Cardiac fibroblast (primary cell): ENCODE measurements around the gene RABGEF1.
"Not testable (repeated sequence)": the region's sequence is repeated elsewhere in the genome, so short reads cannot be mapped to it uniquely, and the experiment has no call there.

Experiments used
- DNase-seq, 2 donors: peaks; one replicate each; pipeline versions ENCODE4 v3.0.0 to v3.0.0-alpha.2; 2010; ENCODE audit warnings: low read depth in 2 of 2
- H3K4me3 ChIP-seq, 2 donors: replicated peaks in 1 of 2; 1 replicate in 1 of 2; 2 replicates in 1 of 2; pipeline ENCODE4 v1.5.1; 2011; ENCODE audit warnings: low read depth in 2 of 2, low read length in 2 of 2, mild to moderate bottlenecking in 2 of 2, moderate library complexity in 1 of 2
- TF ChIP-seq, protein P1 (sequence below): IDR thresholded peaks from one replicate; pipeline ENCODE4 v1.5.1; 2011; ENCODE audit warnings: low read depth, mild to moderate bottlenecking, low read length, inconsistent platforms

RABGEF1 gene

DNA sequence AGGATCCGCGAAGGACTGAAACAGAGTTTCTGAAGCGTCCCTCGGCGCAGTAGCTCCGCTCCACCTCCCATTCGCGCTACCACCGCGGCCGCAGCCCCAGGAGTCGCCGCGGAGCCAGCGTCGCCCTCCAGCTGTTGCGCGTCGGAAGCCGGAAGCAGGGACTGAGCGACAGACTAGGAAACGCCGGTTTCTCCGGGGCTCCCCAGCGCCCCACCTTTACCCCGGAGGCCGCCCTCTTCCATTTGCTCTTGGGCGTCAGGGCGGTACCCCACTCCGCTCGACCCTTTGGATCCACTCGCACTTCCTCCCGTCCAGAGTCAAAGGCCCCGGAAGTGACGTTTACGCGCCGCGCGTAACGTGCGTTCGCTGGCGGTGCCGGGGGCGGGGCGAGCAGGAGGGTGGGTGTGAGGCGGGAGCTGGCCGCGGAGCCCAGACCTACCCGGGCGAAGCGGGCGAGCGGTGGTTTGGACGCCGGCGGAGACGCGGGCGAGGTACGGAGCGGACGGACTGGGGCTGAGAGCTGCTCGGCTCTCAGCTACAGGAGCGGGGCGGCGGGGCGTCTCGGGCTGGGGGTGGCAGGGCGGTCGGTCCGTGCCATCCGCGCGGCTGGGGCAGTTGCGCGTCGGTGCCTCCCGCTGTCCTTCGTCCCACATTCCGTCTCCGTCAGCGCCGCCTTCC, at the start of gene RABGEF1:
Gene RABGEF1 (plus strand): TSS at position 432 of the 678 bp plus-strand sequence. CDS start 31,167 bp downstream, outside the sequence.
- TF ChIP-seq, protein P1, sequence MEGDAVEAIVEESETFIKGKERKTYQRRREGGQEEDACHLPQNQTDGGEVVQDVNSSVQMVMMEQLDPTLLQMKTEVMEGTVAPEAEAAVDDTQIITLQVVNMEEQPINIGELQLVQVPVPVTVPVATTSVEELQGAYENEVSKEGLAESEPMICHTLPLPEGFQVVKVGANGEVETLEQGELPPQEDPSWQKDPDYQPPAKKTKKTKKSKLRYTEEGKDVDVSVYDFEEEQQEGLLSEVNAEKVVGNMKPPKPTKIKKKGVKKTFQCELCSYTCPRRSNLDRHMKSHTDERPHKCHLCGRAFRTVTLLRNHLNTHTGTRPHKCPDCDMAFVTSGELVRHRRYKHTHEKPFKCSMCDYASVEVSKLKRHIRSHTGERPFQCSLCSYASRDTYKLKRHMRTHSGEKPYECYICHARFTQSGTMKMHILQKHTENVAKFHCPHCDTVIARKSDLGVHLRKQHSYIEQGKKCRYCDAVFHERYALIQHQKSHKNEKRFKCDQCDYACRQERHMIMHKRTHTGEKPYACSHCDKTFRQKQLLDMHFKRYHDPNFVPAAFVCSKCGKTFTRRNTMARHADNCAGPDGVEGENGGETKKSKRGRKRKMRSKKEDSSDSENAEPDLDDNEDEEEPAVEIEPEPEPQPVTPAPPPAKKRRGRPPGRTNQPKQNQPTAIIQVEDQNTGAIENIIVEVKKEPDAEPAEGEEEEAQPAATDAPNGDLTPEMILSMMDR: no peak
- peak within 1 kb of the TSS; percentile 94 to 96 for H3K4me3 ChIP-seq
- peak; percentile 94 to 97 for DNase-seq

DNA sequence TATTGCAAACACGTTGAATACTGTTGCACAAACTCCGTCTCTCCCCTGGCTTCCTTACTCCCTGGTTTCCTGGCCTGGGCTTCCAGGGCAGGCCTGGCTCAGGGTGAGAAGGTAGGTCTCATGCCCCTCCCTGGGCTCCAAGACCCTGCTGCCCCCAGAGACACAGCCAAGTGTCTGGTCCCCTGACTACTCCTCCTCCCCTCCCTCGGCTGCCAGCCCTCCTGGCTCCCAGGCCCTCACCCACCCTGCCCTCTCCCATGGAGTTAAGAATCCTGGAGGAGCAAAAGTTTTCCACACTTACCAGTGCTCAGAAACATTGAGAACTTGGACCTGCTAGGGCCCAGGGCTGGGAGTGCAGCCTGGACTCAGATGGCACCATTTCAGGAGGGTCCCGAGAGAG, 47.2 kb upstream of the RABGEF1 start:
- TF ChIP-seq, protein P1: no peak
- DNase-seq: no peak
- H3K4me3 ChIP-seq: no peak overlapping the region

DNA sequence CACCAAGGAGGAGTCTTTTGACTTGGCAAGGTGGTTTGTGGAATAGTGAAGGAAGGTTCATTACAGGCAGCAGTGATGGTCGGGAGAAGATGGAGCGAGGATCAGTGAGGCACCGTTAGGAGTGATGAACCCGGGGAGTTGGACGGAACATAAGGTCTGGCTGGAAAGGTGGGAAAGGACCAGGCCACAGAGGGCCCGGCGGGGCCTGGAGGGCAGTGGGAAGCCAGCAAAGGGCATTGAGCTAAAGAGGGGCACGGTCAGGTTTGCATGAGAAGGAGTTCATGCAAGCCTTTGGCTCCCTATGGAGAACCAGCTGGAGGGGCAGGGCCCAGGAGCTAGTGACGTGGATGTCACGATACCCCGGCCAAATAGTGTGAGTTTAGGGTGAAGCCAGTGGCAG, 46.2 kb upstream of the RABGEF1 start:
- TF ChIP-seq, protein P1: no peak
- no peak overlapping the region for H3K4me3 ChIP-seq
- DNase-seq: no peak

DNA sequence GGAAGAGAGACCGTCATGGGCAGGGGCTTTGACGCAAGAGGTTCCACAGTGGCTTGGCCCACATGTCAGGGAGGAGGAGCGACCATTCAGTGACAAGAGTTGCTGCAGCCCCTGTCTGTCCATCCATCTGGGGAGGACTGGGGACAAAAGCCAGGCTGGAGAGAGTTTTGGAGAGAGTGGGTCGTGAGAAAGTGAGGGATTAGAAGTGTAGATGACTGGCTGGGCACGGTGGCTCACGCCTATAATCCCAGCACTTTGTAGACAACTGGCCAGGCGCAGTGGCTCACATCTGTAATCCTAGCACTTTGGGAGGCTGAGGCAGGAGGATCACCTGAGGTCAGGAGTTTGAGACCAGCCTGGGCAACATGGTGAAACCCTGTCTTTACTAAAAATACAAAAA, 45.1 kb upstream of the RABGEF1 start:
- not testable (repeated sequence) for DNase-seq, H3K4me3 ChIP-seq

DNA sequence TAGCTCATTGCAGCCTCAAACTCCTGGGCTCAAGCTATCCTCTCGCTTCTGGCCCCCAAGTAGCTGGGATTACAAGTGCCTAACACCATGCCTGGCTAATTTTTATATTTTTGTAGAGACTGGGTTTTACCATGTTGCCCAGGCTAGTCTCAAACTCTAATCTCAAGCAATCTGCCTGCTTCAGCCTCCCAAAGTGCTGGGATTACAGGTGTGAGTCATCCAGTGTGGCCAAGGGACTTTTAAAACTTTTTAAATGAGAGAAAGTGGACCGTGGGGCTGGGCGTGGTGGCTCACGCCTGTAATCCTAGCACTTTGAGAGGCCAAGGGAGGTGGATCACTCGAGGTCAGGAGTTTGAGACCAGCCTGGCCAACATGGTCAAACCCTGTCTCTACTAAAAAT, 44.4 kb upstream of the RABGEF1 start:
- DNase-seq: peak in 1 of 2 donors; percentile 22
- not testable (repeated sequence) for H3K4me3 ChIP-seq

DNA sequence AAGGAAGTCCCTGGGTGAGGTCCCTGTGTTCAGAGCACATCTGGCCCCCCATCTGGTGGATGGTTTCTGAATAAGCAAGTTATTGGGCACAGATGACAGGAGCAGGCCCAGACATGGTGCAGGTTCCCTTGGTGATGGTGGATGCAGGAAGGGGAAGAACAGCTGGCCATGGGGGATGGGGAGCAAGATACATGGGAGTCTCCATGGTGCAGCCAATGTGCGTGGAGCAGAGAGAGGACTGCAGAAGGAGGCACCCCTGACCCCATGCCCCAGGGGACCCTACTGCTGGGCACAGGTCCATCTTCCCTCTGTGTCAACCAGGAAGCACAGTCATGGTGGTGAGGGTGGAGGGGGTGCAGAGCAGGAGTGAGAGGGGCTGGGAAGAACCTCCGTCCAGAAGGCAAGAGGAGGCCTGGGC, 43.8 kb upstream of the RABGEF1 start:
- DNase-seq: peak; percentile 48 to 60
- no peak overlapping the region for H3K4me3 ChIP-seq
- TF ChIP-seq, protein P1: no peak

DNA sequence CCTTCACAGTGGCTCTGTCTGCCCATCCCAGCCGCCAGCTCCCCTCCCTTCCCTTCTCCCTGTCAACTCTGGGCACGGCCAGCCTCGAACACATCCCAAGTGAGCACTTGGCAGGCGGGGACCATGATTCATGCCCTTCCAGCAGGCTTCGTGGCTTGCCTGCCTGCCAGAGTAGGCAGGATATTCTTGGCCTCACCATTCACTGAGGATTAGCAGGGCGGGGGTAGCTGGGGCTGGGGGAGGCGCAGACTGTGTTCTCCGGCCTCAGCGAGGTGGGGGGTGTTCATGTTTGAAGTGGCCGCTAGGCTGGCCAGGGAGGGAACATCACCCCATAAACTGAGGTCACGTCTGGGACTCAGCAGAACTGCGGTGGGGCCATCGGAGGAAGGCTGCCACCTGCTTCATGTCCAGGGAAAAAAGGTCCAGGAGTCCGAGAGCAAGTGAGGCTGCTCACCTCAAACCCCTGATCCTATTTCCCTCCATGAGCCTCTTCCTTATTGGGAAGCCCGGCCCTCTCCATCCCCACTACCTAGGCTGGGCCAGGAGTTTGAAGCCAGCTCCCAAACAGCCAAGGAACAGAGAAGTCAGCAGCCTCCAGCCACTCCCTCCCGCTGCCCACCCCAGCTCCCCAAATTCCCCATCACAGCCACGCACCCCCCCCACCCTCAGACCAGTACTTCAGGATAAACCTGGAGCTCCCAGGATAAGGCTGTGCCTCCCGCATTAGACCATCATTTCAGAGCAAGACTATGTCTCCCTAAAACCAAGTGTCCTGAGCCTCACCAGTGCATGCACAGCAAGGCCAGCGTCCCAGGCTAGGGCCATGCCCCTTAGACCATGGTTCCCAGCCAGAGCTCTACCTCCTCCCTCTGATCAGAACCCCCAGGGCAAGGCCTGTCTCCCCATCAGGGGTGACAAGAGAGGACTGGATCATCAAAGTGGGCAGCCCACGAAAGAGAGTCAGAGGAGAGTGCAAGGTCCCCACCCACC, 42.8 kb upstream of the RABGEF1 start:
- TF ChIP-seq, protein P1: no peak
- no peak overlapping the region for H3K4me3 ChIP-seq
- peak; percentile 60 to 66 for DNase-seq
